HEK293T (cell line): ENCODE measurements around the gene NNMT.

Experiments used
- CTCF ChIA-PET: fragments of 350-600 bp; formaldehyde crosslinking; extraction: SDS; loops from one replicate; lab custom pipeline; 2021; ENCODE audit warnings: antibody characterized with exemption, inconsistent platforms; lab: Yijun Ruan, JAX
- POLR2A ChIA-PET: fragments of 350-600 bp; formaldehyde crosslinking; extraction: SDS; loops from one replicate; lab custom pipeline; 2020; ENCODE audit warnings: antibody characterized with exemption, inconsistent platforms; lab: Yijun Ruan, JAX
- DNase-seq: peaks from one replicate; pipeline ENCODE4 v3.0.0; 2012; ENCODE audit warnings: mixed read lengths; ENCODE audit errors: extremely low spot score
- ARNT ChIP-seq: fragments of 450-650 bp; IDR thresholded peaks from 2 replicates; pipeline ENCODE4 v1.6.1; 2017; ENCODE audit warnings: mild to moderate bottlenecking
- BHLHE40 ChIP-seq: fragments of 450-650 bp; IDR thresholded peaks from 2 replicates; pipeline ENCODE4 v1.6.1; 2016; ENCODE audit warnings: mild to moderate bottlenecking, moderate library complexity, borderline replicate concordance
- CTBP1 ChIP-seq: fragments of 450-650 bp; IDR thresholded peaks from 2 replicates; pipeline ENCODE4 v1.6.1; 2016; ENCODE audit warnings: borderline replicate concordance
- ELF4 ChIP-seq: fragments of 450-650 bp; IDR thresholded peaks from 2 replicates; pipeline ENCODE4 v1.6.1; 2017; ENCODE audit warnings: antibody characterized with exemption
- FOXA1 ChIP-seq: fragments of 450-650 bp; IDR thresholded peaks from 2 replicates; pipeline ENCODE4 v1.6.1; 2016; ENCODE audit warnings: mild to moderate bottlenecking
- FOXK2 ChIP-seq: fragments of 450-650 bp; IDR thresholded peaks from 2 replicates; pipeline ENCODE4 v1.6.1; 2016; ENCODE audit warnings: mild to moderate bottlenecking
- FOXM1 ChIP-seq: fragments of 450-650 bp; IDR thresholded peaks from 2 replicates; pipeline ENCODE4 v1.6.1; 2017; ENCODE audit warnings: mild to moderate bottlenecking, borderline replicate concordance
- HDGF ChIP-seq: fragments of 450-650 bp; IDR thresholded peaks from 2 replicates; pipeline ENCODE4 v1.6.1; 2017; ENCODE audit warnings: antibody characterized with exemption, borderline replicate concordance
- L3MBTL2 ChIP-seq: fragments of 450-650 bp; conservative IDR thresholded peaks from 2 replicates; pipeline ENCODE4 v1.6.1; 2016; ENCODE audit warnings: mild to moderate bottlenecking
- LEF1 ChIP-seq: fragments of 450-650 bp; IDR thresholded peaks from 2 replicates; pipeline ENCODE4 v1.6.1; 2017; ENCODE audit warnings: mild to moderate bottlenecking, borderline replicate concordance
- NFRKB ChIP-seq: fragments of 450-650 bp; IDR thresholded peaks from 2 replicates; pipeline ENCODE4 v1.6.1; 2016; ENCODE audit warnings: mild to moderate bottlenecking, moderate library complexity
- PKNOX1 ChIP-seq: fragments of 450-650 bp; IDR thresholded peaks from 2 replicates; pipeline ENCODE4 v1.6.1; 2016
- SP1 ChIP-seq: fragments of 450-650 bp; IDR thresholded peaks from 2 replicates; pipeline ENCODE4 v1.6.1; 2017
- SUZ12 ChIP-seq: fragments of 450-650 bp; IDR thresholded peaks from 2 replicates; pipeline ENCODE4 v1.6.1; 2016; ENCODE audit warnings: mild to moderate bottlenecking
- TARDBP ChIP-seq: fragments of 450-650 bp; IDR thresholded peaks from 2 replicates; pipeline ENCODE4 v1.6.1; 2016
- ZNF384 ChIP-seq: fragments of 450-650 bp; IDR thresholded peaks from 2 replicates; pipeline ENCODE4 v1.6.1; 2016

The NNMT gene

DNA sequence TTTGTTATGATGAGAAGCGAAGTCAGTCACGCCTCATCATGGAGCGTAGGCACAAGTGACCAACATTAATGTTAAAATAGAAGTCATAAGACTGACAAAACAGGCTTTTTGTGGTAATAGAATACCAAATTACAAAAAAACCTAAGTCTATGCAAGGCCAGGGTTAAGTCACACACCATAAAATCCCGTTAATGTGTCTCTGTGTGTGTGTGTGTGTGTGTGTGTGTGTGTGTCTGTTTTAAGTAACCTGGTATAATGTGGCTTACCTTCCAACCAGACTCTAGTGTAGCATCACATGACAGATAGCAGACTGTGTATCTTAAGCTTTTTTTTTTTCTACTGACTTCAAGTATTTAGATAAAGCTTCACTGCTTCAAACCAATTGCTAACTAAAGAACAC is 66.1 kb downstream of the NNMT start:
- ChIA-PET CTCF (no interaction called here), POLR2A (no interaction called here)
- no peak for DNase-seq
- TF ChIP-seq HDGF (no peak), ELF4 (no peak), LEF1 (no peak), PKNOX1 (no peak), CTBP1 (no peak), NFRKB (no peak), BHLHE40 (no peak), ZNF384 (no peak), SUZ12 (no peak), TARDBP (no peak), FOXA1 (no peak), FOXM1 (no peak), SP1 (no peak)

GRCh38 chr11:114362958-114363357 is 66.8 kb downstream of the NNMT start:
- ChIA-PET POLR2A (no interaction called here), CTCF (interaction anchor here (0.6 kb wide), 1 partner anchor 12 kb away, joined by 3 read pairs; no protein-coding TSS in a partner anchor)
- no peak for TF ChIP-seq SP1
- no peak for TF ChIP-seq HDGF
- TF ChIP-seq LEF1: no peak
- TF ChIP-seq FOXK2: no peak
- no peak for TF ChIP-seq FOXM1
- no peak for TF ChIP-seq ZNF384
- TF ChIP-seq CTBP1: no peak
- TF ChIP-seq L3MBTL2: no peak
- no peak for TF ChIP-seq TARDBP
- TF ChIP-seq SUZ12: no peak
- TF ChIP-seq ARNT: no peak
- no peak for TF ChIP-seq NFRKB
- no peak for TF ChIP-seq ELF4
- TF ChIP-seq PKNOX1: no peak; the same call in 1 of the 2 replicates
- no peak for DNase-seq
